A549 (cell line): Measurements from ENCODE around the gene ST6GALNAC4. TPM values are rescaled to one million over a fixed set of nuclear protein-coding genes. Genes with fewer than 3 reads are reported as not detected.

Source experiments
- ATAC-seq, 2 experiments: fragments of 200-7000 bp in 1 of 2; fragments of >200 bp in 1 of 2; cut with Nextera tagmentation in 1 of 2; cut with Tn5 transposase in 1 of 2; 3 replicates each; pipeline versions ENCODE4 v1.8.0 to v1.9.1; 2018 to 2020; ENCODE audit warnings: mild to moderate bottlenecking in 1 of 2, moderate library complexity in 1 of 2
- CTCF ChIA-PET: fragments of 300-600 bp; sonication (Branson Sonifier 250); formaldehyde crosslinking; extraction: SDS; loops from one replicate; lab custom pipeline; 2021; ENCODE audit warnings: antibody characterized with exemption, inconsistent platforms; lab: Yijun Ruan, JAX
- POLR2A ChIA-PET: fragments of 350-600 bp; formaldehyde crosslinking; extraction: SDS; loops from one replicate; lab custom pipeline; 2021; ENCODE audit warnings: antibody characterized with exemption, inconsistent platforms; lab: Yijun Ruan, JAX
- DNase-seq, 2 experiments: peaks; one replicate each; pipeline versions ENCODE4 v3.0.0 to v3.0.0-alpha.2; 2011 to 2016; ENCODE audit warnings: low read depth in 1 of 2, low spot score in 1 of 2
- FAIRE-seq: peaks from 2 replicates; lab custom pipeline; 2011; peaks lifted over from hg19 to GRCh38; lab: Jason Lieb, UNC
- H3K27ac ChIP-seq, 2 experiments: fragments of >200 bp; sonication (Bioruptor Twin); formaldehyde crosslinking; 3 replicates each; pipeline ENCODE4 v1.5.1; 2016 to 2017
- H3K4me1 ChIP-seq: fragments of >200 bp; sonication (Bioruptor Twin); formaldehyde crosslinking; 3 replicates; pipeline ENCODE4 v1.6.1; 2016
- H3K4me2 ChIP-seq: fragments of >200 bp; sonication (Bioruptor Twin); formaldehyde crosslinking; 3 replicates; pipeline ENCODE4 v1.6.1; 2016
- H3K4me3 ChIP-seq: fragments of >200 bp; sonication (Bioruptor Twin); formaldehyde crosslinking; 3 replicates; pipeline ENCODE4 v1.5.1; 2016
- H3K9me3 ChIP-seq: fragments of >200 bp; sonication (Bioruptor Twin); formaldehyde crosslinking; 3 replicates; pipeline ENCODE4 v1.6.1; 2016
- BHLHE40 ChIP-seq: IDR thresholded peaks from 2 replicates; pipeline ENCODE4 v1.6.1; 2012; ENCODE audit warnings: low read depth, low read length, inconsistent platforms
- CEBPB ChIP-seq, 2 experiments: fragments of >200 bp in 1 of 2; sonication (Bioruptor Twin) in 1 of 2; formaldehyde crosslinking in 1 of 2; IDR thresholded peaks; 2 replicates each; pipeline ENCODE4 v1.6.1; 2012 to 2016
- CHD4 ChIP-seq: fragments of 200-600 bp; sonication (generic); IDR thresholded peaks from 2 replicates; pipeline ENCODE4 v1.6.1; 2016; ENCODE audit warnings: antibody characterized with exemption, mild to moderate bottlenecking, borderline replicate concordance
- ESRRA ChIP-seq: fragments of 150-350 bp; IDR thresholded peaks from 2 replicates; pipeline ENCODE4 v1.6.1; 2014; ENCODE audit warnings: mild to moderate bottlenecking, low read length, borderline replicate concordance
- FOXS1 ChIP-seq: fragments of 250-450 bp; sonication (Bioruptor Pico); IDR thresholded peaks from 2 replicates; pipeline ENCODE4 v1.5.0; 2020; ENCODE audit warnings: mild to moderate bottlenecking, moderate library complexity
- HOXA7 ChIP-seq: fragments of 250-450 bp; sonication (Bioruptor Pico); IDR thresholded peaks from 2 replicates; pipeline ENCODE4 v1.5.0; 2020; ENCODE audit warnings: mild to moderate bottlenecking, moderate library complexity
- HOXB13 ChIP-seq: fragments of 250-450 bp; sonication (Bioruptor Pico); IDR thresholded peaks from 2 replicates; pipeline ENCODE4 v1.5.0; 2020; ENCODE audit warnings: low read depth, mild to moderate bottlenecking, moderate library complexity
- NFE2L2 ChIP-seq: fragments of 150-350 bp; conservative IDR thresholded peaks from 2 replicates; pipeline ENCODE4 v1.6.1; 2014; ENCODE audit warnings: low read length
- RAD21 ChIP-seq, 2 experiments: fragments of >200 bp in 1 of 2; sonication (Bioruptor Twin) in 1 of 2; formaldehyde crosslinking in 1 of 2; IDR thresholded peaks in 1 of 2; conservative IDR thresholded peaks in 1 of 2; 2 replicates in 1 of 2; 3 replicates in 1 of 2; pipeline ENCODE4 v1.6.1; 2012 to 2018; ENCODE audit warnings: inconsistent platforms in 1 of 2
- RCOR1 ChIP-seq: fragments of 150-350 bp; IDR thresholded peaks from 2 replicates; pipeline ENCODE4 v1.6.1; 2014; ENCODE audit warnings: antibody characterized with exemption, low read length, low read depth
- RFX5 ChIP-seq: fragments of 450-650 bp; IDR thresholded peaks from 2 replicates; pipeline ENCODE4 v1.7.1; 2014; ENCODE audit warnings: antibody characterized with exemption, mild to moderate bottlenecking, moderate library complexity
- SMC3 ChIP-seq: fragments of >200 bp; sonication (Bioruptor Twin); formaldehyde crosslinking; IDR thresholded peaks from 3 replicates; pipeline ENCODE4 v1.6.1; 2018; ENCODE audit warnings: inconsistent platforms
- ZFP36 ChIP-seq: fragments of 450-650 bp; IDR thresholded peaks from 2 replicates; pipeline ENCODE4 v1.6.1; 2014; ENCODE audit warnings: borderline replicate concordance; ENCODE audit not compliant: partially characterized antibody
- ZSCAN20 ChIP-seq: fragments of 250-450 bp; sonication (Bioruptor Pico); IDR thresholded peaks from 2 replicates; pipeline ENCODE4 v1.8.0; 2022; ENCODE audit warnings: mild to moderate bottlenecking, moderate library complexity
- WGBS: methylation state at CpG from one replicate; pipeline ENCODE4 v1.1.6; 2017; ENCODE audit errors: missing lambda C conversion rate; 5-methylcytosine and 5-hydroxymethylcytosine counted together
- polyA plus RNA-seq, 4 experiments: library from polyadenylated mRNA; depleted of rRNA in 3 of 4; stranded (reverse); fragments of >200 nt; fragmentation: RNase III in 1 of 4; extraction: RNeasy Plus Mini Kit Qiagen cat#74134 plus additional on column Dnase treatment in 1 of 4; gene quantifications; 2 replicates in 3 of 4; 3 replicates in 1 of 4; pipeline ENCODE4 v1.2.3, GENCODE V29; 2011 to 2017
- TF ChIP-seq, protein P1 (sequence below): fragments of 250-450 bp; sonication (Bioruptor Pico); IDR thresholded peaks from 2 replicates; pipeline ENCODE4 v1.5.0; 2021; ENCODE audit warnings: mild to moderate bottlenecking, moderate library complexity, borderline replicate concordance
- TF ChIP-seq, protein P2 (sequence below): fragments of >200 bp; sonication (Bioruptor Twin); formaldehyde crosslinking; IDR thresholded peaks from 2 replicates; pipeline ENCODE4 v1.6.1; 2016
- TF ChIP-seq, protein P3 (sequence below): fragments of 450-650 bp; IDR thresholded peaks from 2 replicates; pipeline ENCODE4 v1.6.1; 2014; ENCODE audit warnings: antibody characterized with exemption

Gene ST6GALNAC4
- polyA plus RNA-seq, 2 of the 4 experiments (the other 2 are of a cell fraction) = 11.0 to 24.8 TPM

DNA sequence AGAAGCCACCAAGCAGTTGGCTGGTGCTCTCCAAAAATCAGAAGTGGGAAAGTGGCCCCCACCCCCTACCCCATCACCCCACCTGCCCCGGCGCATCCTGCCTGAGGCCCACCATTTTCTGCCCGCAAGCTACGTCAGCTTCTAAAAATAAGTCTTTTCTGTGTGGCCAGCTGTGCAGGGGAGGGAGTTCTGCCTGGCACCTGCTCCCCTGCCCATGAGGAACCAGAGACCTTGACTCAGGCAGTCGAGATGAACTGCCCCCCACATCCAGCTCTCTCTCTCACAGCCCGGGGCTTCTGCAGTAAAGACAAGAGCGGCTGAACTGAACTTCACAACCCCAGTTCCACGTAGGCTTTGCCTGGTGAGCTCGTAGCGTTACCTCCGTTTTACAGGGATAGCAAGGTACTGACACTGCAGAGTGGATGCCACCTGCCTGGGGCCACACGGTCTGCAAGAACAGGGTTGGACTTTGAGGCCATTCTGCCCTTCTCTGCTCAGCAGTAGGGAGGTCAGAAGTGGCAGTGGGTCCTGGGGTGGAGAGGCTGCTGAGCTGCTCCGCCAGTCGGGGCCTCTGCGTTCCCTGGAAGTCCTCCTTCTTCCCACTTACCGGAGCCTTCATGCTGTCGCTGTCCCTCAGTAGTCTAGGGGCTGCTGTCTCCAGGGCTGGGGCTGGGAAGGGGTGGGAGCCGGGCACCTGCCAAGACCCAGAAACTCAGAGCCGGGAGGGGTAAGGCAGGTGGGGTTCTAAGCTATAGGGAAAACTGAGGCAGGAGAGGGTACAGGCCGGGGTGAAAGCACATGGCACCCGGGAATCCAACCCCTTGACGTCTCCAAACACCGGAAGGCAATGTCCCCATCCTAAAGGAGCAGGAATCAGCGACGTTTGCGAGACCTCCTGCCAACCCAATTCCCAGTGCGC lies 781 bp downstream of the ST6GALNAC4 start:
- WGBS = 57% methylated on average over 26 of the region's 27 CpGs
- CTCF ChIA-PET = interaction anchor here (0.7 to 2.9 kb wide), 8 partner anchors 16 to 183 kb away, joined by 3 to 16 read pairs (median 4); partner anchors contain the start of gene TOR2A
- peak; percentile 0 to 2; a peak in 3 of 6 replicates for ATAC-seq
- peak overlapping the region; percentile 65 for H3K4me3 ChIP-seq
- POLR2A ChIA-PET = interaction anchor here (0.6 to 1.1 kb wide), 12 partner anchors 12 to 1111 kb away, joined by 3 to 5 read pairs (median 3); partner anchors contain the start of gene TOR2A
- no peaks in the 10 kb centered on the region for H3K9me3 ChIP-seq
- peaks cover 65% of the 10 kb centered on the region for H3K4me1 ChIP-seq
- FAIRE-seq = no peak
- peak overlapping the region; percentile 73 to 90 for H3K27ac ChIP-seq
- no peak for TF ChIP-seq HOXB13 (CRISPR knock-in tag)
- TF ChIP-seq RFX5 = no peak
- TF ChIP-seq, protein P1, sequence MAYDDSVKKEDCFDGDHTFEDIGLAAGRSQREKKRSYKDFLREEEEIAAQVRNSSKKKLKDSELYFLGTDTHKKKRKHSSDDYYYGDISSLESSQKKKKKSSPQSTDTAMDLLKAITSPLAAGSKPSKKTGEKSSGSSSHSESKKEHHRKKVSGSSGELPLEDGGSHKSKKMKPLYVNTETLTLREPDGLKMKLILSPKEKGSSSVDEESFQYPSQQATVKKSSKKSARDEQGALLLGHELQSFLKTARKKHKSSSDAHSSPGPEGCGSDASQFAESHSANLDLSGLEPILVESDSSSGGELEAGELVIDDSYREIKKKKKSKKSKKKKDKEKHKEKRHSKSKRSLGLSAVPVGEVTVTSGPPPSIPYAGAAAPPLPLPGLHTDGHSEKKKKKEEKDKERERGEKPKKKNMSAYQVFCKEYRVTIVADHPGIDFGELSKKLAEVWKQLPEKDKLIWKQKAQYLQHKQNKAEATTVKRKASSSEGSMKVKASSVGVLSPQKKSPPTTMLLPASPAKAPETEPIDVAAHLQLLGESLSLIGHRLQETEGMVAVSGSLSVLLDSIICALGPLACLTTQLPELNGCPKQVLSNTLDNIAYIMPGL (CRISPR knock-in tag) = no peak
- no peak for TF ChIP-seq NFE2L2
- TF ChIP-seq ZFP36 = no peak
- TF ChIP-seq RAD21 (conservative IDR thresholded peaks at IDR 0.05 in 1 of 2, IDR thresholded peaks at IDR 0.05 in 1 of 2) = no peak
- TF ChIP-seq HOXA7 (CRISPR knock-in tag) = no peak
- no peak for TF ChIP-seq RCOR1
- no peak for TF ChIP-seq FOXS1 (CRISPR knock-in tag)
- DNase-seq = no peak
- H3K4me2 ChIP-seq = peak overlapping the region; percentile 89

DNA sequence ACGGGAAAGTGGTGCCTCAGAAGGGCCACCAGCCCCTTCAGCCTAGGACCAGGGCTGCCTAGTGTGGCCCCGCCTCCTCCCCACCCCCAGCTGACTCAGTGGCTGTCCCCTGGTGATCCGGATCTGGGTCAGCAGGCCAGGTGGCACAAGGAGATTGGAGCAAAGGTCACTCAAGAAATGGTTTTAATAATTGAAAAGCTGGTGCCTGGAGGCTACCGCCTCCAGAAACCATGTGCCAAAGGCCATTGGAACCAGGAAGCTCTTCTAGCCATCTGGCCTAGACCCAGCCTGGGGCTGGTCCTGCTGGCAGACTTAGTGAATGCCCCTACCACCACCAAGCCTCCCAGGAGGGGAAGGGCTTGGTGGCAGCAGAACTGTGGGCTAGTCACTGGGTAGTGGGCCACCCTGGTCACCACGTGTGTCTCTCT lies 1.5 kb downstream of the ST6GALNAC4 start:
- no peak for FAIRE-seq
- no peaks in the 10 kb centered on the region for H3K9me3 ChIP-seq
- H3K4me1 ChIP-seq = peaks cover 58% of the 10 kb centered on the region
- peak overlapping the region in 1 of 2 experiments; percentile 90; a peak in 4 of 6 replicates for H3K27ac ChIP-seq
- no peak for DNase-seq
- no peak overlapping the region for H3K4me3 ChIP-seq
- no peak for TF ChIP-seq ESRRA
- TF ChIP-seq ZSCAN20 (CRISPR knock-in tag) = no peak
- TF ChIP-seq, protein P2, sequence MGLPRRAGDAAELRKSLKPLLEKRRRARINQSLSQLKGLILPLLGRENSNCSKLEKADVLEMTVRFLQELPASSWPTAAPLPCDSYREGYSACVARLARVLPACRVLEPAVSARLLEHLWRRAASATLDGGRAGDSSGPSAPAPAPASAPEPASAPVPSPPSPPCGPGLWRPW = no peak
- TF ChIP-seq CHD4 = no peak
- TF ChIP-seq BHLHE40 = no peak
- no peak for TF ChIP-seq CEBPB (IDR thresholded peaks at IDR 0.05)
- TF ChIP-seq, protein P1 (CRISPR knock-in tag) = no peak
- TF ChIP-seq, protein P3, sequence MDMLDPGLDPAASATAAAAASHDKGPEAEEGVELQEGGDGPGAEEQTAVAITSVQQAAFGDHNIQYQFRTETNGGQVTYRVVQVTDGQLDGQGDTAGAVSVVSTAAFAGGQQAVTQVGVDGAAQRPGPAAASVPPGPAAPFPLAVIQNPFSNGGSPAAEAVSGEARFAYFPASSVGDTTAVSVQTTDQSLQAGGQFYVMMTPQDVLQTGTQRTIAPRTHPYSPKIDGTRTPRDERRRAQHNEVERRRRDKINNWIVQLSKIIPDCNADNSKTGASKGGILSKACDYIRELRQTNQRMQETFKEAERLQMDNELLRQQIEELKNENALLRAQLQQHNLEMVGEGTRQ = no peak
- no peak for TF ChIP-seq SMC3
- ATAC-seq = no peak
- ChIA-PET POLR2A (no interaction called here), CTCF (interaction anchor here (0.8 to 2.9 kb wide), 7 partner anchors 17 to 182 kb away, joined by 3 to 16 read pairs (median 4); partner anchors contain the start of gene TOR2A)
- H3K4me2 ChIP-seq = peak overlapping the region; percentile 89
- WGBS = 67% methylated on average over 5 of the region's 5 CpGs
